Keratinocyte (primary cell): Measurements from ENCODE around the gene KLHL3.

ENCODE experiments used
- EZH2 ChIP-seq: IDR thresholded peaks from one replicate; pipeline ENCODE4 v1.6.1; 2012; ENCODE audit warnings: inconsistent platforms, mild to moderate bottlenecking, low read length, moderate library complexity
- TF ChIP-seq, protein P1 (sequence below), 3 experiments: IDR thresholded peaks in 1 of 3; conservative IDR thresholded peaks in 1 of 3; optimal IDR thresholded peaks in 1 of 3; 2 replicates in 2 of 3; 3 replicates in 1 of 3; pipeline versions ENCODE3 to v1.5.1; 2011; ENCODE audit warnings: low read length in 3 of 3, mild to moderate bottlenecking in 3 of 3, moderate library complexity in 2 of 3, control low read depth in 1 of 3, inconsistent platforms in 1 of 3; ENCODE audit not compliant: insufficient read depth in 2 of 3; ENCODE audit errors: extremely low read depth in 1 of 3

GRCh38 chr5:137613554-137614265 is 122.2 kb downstream of the KLHL3 start:
- TF ChIP-seq, protein P1, sequence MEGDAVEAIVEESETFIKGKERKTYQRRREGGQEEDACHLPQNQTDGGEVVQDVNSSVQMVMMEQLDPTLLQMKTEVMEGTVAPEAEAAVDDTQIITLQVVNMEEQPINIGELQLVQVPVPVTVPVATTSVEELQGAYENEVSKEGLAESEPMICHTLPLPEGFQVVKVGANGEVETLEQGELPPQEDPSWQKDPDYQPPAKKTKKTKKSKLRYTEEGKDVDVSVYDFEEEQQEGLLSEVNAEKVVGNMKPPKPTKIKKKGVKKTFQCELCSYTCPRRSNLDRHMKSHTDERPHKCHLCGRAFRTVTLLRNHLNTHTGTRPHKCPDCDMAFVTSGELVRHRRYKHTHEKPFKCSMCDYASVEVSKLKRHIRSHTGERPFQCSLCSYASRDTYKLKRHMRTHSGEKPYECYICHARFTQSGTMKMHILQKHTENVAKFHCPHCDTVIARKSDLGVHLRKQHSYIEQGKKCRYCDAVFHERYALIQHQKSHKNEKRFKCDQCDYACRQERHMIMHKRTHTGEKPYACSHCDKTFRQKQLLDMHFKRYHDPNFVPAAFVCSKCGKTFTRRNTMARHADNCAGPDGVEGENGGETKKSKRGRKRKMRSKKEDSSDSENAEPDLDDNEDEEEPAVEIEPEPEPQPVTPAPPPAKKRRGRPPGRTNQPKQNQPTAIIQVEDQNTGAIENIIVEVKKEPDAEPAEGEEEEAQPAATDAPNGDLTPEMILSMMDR (optimal IDR thresholded peaks at IDR 0.05 in 1 of 3, IDR thresholded peaks at IDR 0.05 in 1 of 3, conservative IDR thresholded peaks at IDR 0.05 in 1 of 3; ENCODE audit: extremely low read depth in 1 of 3, insufficient read depth in 2 of 3, low read length in 3 of 3): no peak
- TF ChIP-seq EZH2: no peak
